HG02938 (cell line): ENCODE results near the gene GNB4.
A peak's percentile ranks its signal among the peaks of the same experiment; 100 is the strongest.

Experiments used
- ATAC-seq: cut with Tn5 transposase; IDR thresholded peaks from one replicate; pipeline ENCODE4 v1.9.1; 2021; ENCODE audit warnings: mild to moderate bottlenecking, moderate library complexity; ENCODE audit not compliant: unreplicated experiment

The GNB4 gene

GRCh38 chr3:179451265-179452175 lies at the start of gene GNB4:
Gene GNB4 (minus strand): TSS chr3:179451470. CDS start chr3:179426200, 25,270 bp downstream.
- peak; percentile 56 for ATAC-seq

DNA sequence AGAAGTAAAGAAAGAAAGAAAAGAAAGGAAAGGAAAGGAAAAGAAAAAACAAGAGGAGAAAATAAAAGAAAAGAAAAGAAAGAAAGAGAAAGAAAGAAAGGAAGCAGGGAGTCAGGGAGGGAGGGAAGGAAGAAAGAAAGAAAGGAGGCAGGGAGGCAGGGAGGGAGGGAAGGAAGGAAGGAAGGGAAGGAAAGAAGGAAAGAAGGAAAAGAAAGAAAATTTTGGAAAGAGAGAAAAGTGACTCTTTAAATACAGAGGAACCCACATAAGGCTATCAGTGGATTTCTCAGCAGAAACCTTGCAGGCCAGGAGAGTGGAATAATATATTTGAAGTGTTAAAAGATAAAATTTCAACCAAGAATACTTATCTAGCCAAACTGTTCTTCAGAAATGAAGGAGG lies 44.2 kb upstream of the GNB4 start:
- no peak for ATAC-seq

GRCh38 chr3:179493260-179493659 lies 42.0 kb upstream of the GNB4 start:
- ATAC-seq: no peak

DNA sequence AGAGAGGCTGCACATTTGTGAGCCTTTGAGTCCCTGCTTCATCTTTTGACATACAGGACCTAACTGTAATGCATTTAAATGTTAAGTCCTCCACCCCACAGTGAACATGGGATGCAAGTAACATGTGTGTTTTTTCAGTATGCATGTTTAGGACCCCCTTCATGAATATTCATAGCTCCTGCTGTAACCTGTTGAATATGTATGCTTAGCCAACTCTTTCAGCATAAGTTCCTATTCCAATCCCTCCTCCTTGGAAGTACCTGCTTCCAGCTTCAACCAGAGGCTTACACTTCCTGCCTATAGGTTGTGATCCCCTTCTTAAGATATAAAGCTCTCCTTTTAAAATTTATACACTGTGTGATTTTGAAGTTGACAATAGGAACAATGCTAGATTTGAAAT lies 36.9 kb upstream of the GNB4 start:
- no peak for ATAC-seq

GRCh38 chr3:179486806-179487205 lies 35.5 kb upstream of the GNB4 start:
- no peak for ATAC-seq

GRCh38 chr3:179482857-179483256 lies 31.6 kb upstream of the GNB4 start:
- no peak for ATAC-seq

DNA sequence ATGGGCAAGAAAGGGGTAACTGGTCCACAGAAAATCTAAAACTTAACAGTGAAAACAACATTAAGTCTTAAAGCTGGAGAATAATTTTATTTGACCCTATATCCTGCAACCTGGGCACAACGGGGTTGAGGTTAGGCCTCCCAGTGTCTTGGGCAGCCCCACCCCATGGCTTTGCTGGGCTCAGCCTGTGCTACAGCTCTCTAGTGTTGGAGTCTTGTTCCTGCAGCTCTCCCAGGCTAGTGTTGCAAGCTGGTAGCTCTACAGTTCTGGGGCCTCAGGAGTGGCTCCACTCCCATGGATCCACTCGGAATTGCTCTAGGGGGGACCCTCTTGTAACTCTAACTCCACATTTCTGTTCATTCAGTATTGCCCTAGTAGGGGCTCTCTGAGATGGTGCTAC lies 24.9 kb upstream of the GNB4 start:
- no peak for ATAC-seq

DNA sequence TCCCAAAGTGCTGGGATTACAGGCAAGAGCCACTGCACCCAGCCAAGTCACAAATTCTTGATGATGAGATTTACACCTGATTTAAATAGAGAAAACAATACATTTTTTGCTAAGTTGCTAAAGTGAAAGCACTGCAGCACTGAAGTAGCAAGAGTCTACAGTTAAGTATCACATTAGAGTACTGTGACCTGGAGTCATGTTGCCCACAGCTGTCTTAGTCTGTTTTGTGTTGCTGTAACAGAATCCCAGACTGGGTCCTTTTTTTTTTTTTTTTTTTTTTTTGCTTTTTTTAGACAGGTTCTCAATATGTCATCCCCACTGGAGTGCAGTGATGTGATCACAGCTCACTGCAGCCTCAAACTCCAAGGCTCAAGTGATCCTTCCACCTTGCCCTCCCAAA lies 23.2 kb upstream of the GNB4 start:
- ATAC-seq: no peak

- peak; percentile 50 for ATAC-seq
These were observed 22.3 kb upstream of the GNB4 start for GRCh38 chr3:179473565-179473964.

DNA sequence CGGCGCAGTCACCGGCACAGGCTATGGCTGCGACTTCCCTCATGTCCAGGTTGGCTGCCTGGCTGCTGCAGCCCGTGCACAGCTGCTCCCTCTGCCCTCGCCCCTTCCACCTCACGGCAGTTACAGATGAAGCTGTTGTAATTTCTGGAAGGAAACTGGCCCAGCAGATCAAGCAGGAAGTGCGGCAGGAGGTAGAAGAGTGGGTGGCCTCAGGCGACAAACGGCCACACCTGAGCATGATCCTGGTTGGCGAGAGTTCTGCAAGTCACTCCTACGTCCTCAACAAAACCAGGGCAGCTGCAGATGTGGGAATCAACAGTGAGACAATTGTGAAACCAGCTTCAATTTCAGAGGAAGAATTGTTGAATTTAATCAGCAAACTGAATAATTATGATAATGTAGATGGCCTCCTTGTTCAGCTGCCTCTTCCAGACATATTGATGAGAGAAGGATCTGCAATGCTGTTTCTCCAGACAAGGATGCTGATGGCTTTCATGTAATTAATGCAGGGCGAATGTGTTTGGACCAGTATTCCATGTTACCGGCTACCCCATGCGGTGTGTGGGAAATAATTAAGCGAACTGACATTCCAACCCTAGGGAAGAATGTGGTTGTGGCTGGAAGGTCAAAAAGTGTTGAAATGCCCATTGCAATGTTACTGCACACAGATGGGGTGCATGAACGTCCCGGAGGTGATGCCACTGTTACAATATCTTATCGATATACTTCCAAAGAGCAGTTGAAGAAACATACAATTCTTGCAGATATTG lies 13.2 kb upstream of the GNB4 start:
- peak; percentile 47 for ATAC-seq

GRCh38 chr3:179463319-179463718 lies 12.0 kb upstream of the GNB4 start:
- no peak for ATAC-seq

DNA sequence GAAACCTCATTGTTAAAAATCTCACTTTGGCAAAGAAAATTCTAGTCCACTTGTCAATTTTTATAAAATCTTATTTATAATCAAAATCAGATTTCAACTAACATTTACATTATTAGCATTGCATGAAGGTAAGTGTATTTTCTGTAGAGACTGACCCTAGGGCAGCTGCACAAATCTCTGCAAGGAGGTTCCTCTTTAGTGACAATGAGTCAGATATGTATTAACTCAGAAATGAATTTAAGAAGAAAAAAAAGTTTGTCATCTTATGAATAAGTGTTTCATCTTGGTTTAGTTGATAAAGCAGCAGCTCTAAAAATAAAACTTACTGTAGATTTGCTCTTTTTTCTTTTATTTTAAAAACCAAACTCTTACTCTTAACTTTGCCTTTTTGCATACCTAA lies 9.0 kb upstream of the GNB4 start:
- no peak for ATAC-seq

GRCh38 chr3:179455954-179456353 lies 4.7 kb upstream of the GNB4 start:
- ATAC-seq: no peak

GRCh38 chr3:179454887-179455286 lies 3.6 kb upstream of the GNB4 start:
- no peak for ATAC-seq

GRCh38 chr3:179453967-179454366 lies 2.7 kb upstream of the GNB4 start:
- no peak for ATAC-seq

- no peak for ATAC-seq
These were observed 1.6 kb upstream of the GNB4 start for GRCh38 chr3:179452872-179453271.

DNA sequence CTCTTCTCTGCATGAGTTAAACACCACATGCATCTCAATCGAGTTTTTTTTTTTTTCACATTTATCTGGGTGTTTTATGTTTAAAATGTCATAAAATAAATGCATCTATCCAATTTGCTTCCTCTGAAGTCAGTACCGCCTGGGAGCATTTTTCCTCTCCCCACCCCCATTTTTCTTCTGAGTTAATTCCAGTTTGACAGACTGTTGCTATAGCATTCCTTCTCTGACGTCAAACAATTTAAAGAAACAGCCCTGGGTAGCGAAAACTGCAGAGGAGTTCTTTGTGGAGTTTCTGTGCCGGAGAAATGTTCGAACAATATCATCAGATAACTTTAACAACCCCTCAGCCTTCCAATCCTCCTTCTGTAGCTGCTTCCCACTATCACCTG lies 900 bp upstream of the GNB4 start:
- no peak for ATAC-seq

GRCh38 chr3:179450901-179451264 lies 387 bp downstream of the GNB4 start:
- ATAC-seq: peak; percentile 31

DNA sequence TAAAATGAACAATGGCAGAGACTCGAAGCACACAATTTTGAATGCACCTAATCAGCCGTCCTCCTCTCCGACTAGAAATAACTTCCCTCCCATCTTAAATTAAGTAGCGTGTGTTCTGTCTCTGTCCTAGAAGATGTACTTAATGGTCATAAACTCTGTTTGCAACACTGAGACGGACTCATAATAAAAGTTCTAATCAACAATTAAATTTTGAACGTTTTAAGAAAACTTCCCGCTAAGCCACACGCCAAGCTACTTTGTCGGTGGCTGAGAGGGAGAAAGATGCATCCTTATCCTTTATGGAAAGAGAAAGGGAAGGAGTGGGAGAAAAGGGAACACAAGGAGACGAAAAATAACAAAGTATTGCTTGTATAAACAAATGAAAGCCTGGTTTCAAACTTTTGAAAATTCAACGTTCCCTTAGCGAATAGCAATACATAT lies 989 bp downstream of the GNB4 start:
- ATAC-seq: no peak

DNA sequence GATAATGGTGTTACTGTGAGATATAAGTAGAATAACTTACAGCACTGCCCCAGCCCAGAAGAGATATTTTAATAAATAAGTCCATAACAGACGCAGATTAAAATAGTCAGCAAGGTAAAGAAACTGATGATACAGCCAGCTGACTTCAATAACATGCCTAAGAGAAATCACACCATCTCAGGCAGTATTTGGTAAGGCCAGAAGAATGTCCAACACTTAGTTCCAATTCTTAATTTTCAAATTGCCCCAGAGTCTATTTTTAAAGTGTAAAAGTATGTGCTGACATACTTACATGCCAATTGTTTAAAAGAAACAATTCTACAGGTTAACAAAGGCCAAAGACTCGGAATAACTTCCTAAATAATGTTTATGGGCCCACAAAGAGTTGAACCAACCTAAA lies 1.6 kb downstream of the GNB4 start:
- no peak for ATAC-seq

DNA sequence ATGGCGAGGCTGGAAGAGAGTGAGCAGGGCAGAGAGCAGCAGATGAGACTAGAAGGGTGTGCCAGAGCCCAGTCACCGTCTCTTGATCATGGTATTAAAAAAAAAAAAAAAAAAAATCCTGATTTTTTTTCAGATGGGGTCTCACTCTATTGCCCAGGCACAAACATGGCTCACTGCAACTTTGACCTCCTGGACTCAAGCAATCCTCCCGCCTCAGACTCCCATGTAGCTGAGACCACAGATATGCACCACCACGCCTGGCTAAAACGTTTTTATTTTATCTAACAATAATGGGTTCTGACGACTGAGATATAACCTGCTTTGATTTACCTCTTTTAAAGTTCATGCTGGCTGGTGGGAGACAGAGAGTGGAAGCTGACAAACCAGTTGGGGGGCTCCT lies 4.0 kb downstream of the GNB4 start:
- no peak for ATAC-seq

- ATAC-seq: no peak
These were observed 4.8 kb downstream of the GNB4 start for GRCh38 chr3:179446501-179446900.
